GM12878 (cell line): ENCODE measurements around the gene PRCD. TPM values are rescaled to one million over a fixed set of nuclear protein-coding genes. Genes with fewer than 3 reads are reported as not detected.

Experiments used
- BMI1 ChIP-seq: fragments of 450-650 bp; IDR thresholded peaks from 2 replicates; pipeline ENCODE4 v1.6.1; 2016; ENCODE audit warnings: mild to moderate bottlenecking, moderate library complexity, borderline replicate concordance
- LARP7 ChIP-seq: fragments of 450-650 bp; IDR thresholded peaks from 2 replicates; pipeline ENCODE4 v1.6.1; 2017; ENCODE audit warnings: mild to moderate bottlenecking
- RUNX3 ChIP-seq: IDR thresholded peaks from 2 replicates; pipeline ENCODE4 v1.6.1; 2012; ENCODE audit warnings: low read length, inconsistent platforms
- SREBF2 ChIP-seq: IDR thresholded peaks from 2 replicates; pipeline ENCODE4 v1.6.1; 2012; ENCODE audit warnings: mild to moderate bottlenecking, low read length
- ZZZ3 ChIP-seq: IDR thresholded peaks from 2 replicates; pipeline ENCODE4 v1.6.1; 2011; ENCODE audit warnings: low read depth; ENCODE audit not compliant: control insufficient read depth, insufficient read length
- polyA plus RNA-seq, 11 experiments: library from polyadenylated mRNA; depleted of rRNA in 4 of 11; unstranded in 6 of 11; stranded (reverse) in 5 of 11; fragments of >200 nt; fragmentation: Nextera tagmentation in 4 of 11; fragmentation: Illumina TruSeq in 1 of 11; extraction: Ambion mirVana in 4 of 11; extraction: Trizol in 1 of 11; gene quantifications; 1 replicate in 1 of 11; 2 replicates in 10 of 11; pipeline versions ENCODE4 v1.2.1 to v1.2.3, GENCODE V29; 2011 to 2016; ENCODE audit warnings: inconsistent platforms in 2 of 11, missing spikeins in 2 of 11, low read depth in 1 of 11
- total RNA-seq, 4 experiments: library from RNA; depleted of rRNA in 3 of 4; stranded (reverse); fragments of >200 nt in 3 of 4; fragmentation: Illumina TruSeq in 1 of 4; extraction: Trizol in 1 of 4; gene quantifications; 2 replicates each; pipeline versions ENCODE4 v1.2.1 to v1.2.3, GENCODE V29; 2013 to 2021
- TF ChIP-seq, protein P1 (sequence below): fragments of 150-350 bp; IDR thresholded peaks from 2 replicates; pipeline ENCODE4 v1.6.1; 2016; ENCODE audit warnings: low read depth, low read length
- TF ChIP-seq, protein P2 (sequence below): fragments of 450-650 bp; IDR thresholded peaks from 2 replicates; pipeline ENCODE4 v1.6.1; 2017; ENCODE audit warnings: mild to moderate bottlenecking
- TF ChIP-seq, protein P3 (sequence below): fragments of 450-650 bp; IDR thresholded peaks from 2 replicates; pipeline ENCODE4 v1.6.1; 2017; ENCODE audit warnings: borderline replicate concordance

Gene PRCD
- total and polyA plus RNA-seq, 10 of the 15 experiments (the other 5 are each of a cell fraction or from before 2014, with no cell fraction given) = 0.18 to 0.95 (median 0.34) TPM; not detected in 4

GRCh38 chr17:76530095-76530723 is 9.6 kb upstream of the PRCD start (continued):
- TF ChIP-seq, protein P1, sequence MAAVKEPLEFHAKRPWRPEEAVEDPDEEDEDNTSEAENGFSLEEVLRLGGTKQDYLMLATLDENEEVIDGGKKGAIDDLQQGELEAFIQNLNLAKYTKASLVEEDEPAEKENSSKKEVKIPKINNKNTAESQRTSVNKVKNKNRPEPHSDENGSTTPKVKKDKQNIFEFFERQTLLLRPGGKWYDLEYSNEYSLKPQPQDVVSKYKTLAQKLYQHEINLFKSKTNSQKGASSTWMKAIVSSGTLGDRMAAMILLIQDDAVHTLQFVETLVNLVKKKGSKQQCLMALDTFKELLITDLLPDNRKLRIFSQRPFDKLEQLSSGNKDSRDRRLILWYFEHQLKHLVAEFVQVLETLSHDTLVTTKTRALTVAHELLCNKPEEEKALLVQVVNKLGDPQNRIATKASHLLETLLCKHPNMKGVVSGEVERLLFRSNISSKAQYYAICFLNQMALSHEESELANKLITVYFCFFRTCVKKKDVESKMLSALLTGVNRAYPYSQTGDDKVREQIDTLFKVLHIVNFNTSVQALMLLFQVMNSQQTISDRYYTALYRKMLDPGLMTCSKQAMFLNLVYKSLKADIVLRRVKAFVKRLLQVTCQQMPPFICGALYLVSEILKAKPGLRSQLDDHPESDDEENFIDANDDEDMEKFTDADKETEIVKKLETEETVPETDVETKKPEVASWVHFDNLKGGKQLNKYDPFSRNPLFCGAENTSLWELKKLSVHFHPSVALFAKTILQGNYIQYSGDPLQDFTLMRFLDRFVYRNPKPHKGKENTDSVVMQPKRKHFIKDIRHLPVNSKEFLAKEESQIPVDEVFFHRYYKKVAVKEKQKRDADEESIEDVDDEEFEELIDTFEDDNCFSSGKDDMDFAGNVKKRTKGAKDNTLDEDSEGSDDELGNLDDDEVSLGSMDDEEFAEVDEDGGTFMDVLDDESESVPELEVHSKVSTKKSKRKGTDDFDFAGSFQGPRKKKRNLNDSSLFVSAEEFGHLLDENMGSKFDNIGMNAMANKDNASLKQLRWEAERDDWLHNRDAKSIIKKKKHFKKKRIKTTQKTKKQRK = no peak
- TF ChIP-seq LARP7 = no peak
- TF ChIP-seq RUNX3 = no peak
- no peak for TF ChIP-seq SREBF2
- no peak for TF ChIP-seq ZZZ3
- TF ChIP-seq, protein P2, sequence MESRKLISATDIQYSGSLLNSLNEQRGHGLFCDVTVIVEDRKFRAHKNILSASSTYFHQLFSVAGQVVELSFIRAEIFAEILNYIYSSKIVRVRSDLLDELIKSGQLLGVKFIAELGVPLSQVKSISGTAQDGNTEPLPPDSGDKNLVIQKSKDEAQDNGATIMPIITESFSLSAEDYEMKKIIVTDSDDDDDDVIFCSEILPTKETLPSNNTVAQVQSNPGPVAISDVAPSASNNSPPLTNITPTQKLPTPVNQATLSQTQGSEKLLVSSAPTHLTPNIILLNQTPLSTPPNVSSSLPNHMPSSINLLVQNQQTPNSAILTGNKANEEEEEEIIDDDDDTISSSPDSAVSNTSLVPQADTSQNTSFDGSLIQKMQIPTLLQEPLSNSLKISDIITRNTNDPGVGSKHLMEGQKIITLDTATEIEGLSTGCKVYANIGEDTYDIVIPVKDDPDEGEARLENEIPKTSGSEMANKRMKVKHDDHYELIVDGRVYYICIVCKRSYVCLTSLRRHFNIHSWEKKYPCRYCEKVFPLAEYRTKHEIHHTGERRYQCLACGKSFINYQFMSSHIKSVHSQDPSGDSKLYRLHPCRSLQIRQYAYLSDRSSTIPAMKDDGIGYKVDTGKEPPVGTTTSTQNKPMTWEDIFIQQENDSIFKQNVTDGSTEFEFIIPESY = no peak
- no peak for TF ChIP-seq BMI1
- TF ChIP-seq, protein P3, sequence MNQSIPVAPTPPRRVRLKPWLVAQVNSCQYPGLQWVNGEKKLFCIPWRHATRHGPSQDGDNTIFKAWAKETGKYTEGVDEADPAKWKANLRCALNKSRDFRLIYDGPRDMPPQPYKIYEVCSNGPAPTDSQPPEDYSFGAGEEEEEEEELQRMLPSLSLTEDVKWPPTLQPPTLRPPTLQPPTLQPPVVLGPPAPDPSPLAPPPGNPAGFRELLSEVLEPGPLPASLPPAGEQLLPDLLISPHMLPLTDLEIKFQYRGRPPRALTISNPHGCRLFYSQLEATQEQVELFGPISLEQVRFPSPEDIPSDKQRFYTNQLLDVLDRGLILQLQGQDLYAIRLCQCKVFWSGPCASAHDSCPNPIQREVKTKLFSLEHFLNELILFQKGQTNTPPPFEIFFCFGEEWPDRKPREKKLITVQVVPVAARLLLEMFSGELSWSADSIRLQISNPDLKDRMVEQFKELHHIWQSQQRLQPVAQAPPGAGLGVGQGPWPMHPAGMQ = no peak
